Measurements from ENCODE around the gene HS6ST3.

- TF ChIP-seq EZH2phosphoT487 (IDR thresholded peaks at IDR 0.05; ENCODE audit: insufficient read depth, low read depth) (no peak), EZH2 (IDR thresholded peaks at IDR 0.05; ENCODE audit: insufficient read depth, poor library complexity, severe bottlenecking) (no peak)
These were observed 734.2 kb downstream of the HS6ST3 start for GRCh38 chr13:96824140-96824539.

Measured in GM23248 (cell line).